Measurements from ENCODE around the gene ZNF273. TPM values are rescaled to one million over a fixed set of nuclear protein-coding genes. Genes with fewer than 3 reads are reported as not detected.
"Not testable (repeated sequence)": the region's sequence is repeated elsewhere in the genome, so short reads cannot be mapped to it uniquely, and the experiment has no call there.

Gene ZNF273
- total and polyA plus RNA-seq, 5 donors from 2014 or later, result 3.9 to 6.6 (median 6.0) TPM

DNA sequence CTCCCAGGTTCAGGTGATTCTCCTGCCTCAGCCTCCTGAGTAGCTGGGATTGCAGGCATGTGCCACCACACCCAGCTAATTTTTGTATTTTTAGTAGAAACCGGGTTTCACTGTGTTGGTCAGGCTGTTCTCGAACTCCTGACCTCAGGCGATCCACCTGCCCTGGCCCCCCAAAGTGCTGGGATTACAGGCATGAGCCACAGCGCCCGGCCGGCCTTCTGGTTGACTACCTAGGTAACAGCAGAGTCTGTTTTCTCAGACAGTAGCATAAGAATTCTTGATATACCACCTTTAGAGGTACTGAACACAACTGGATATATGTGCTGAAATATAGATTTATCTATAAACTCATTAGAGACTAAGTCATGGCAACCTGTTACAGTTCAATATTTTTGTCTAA lies 36.9 kb downstream of the ZNF273 start:
- H3K4me1 ChIP-seq (ENCODE audit: control insufficient read depth, insufficient read depth, low read length, poor library complexity, severe bottlenecking); ATAC-seq (ENCODE audit: low read depth in 2 of 2); H3K27me3 Mint-ChIP-seq; H3K36me3 ChIP-seq (ENCODE audit: control insufficient read depth, insufficient read depth, low read length); H3K36me3 Mint-ChIP-seq; H3K4me1 Mint-ChIP-seq; H3K27me3 ChIP-seq (ENCODE audit: control insufficient read depth, insufficient read depth, low read length); DNase-seq; H3K27ac Mint-ChIP-seq; H3K4me3 Mint-ChIP-seq; H3K4me3 ChIP-seq (ENCODE audit: low read depth, low read length); H3K27ac ChIP-seq (ENCODE audit: insufficient read depth, low read length, poor library complexity, severe bottlenecking): not testable (repeated sequence)
- peaks cover 0 to 14% (median 9%) of the 10 kb centered on the region in 7 donors for H3K9me3 Mint-ChIP-seq
- H3K9me3 ChIP-seq (ENCODE audit: control insufficient read depth in 2 of 2, low read length in 2 of 2), result peaks cover 20 to 31% of the 10 kb centered on the region in 2 experiments

DNA sequence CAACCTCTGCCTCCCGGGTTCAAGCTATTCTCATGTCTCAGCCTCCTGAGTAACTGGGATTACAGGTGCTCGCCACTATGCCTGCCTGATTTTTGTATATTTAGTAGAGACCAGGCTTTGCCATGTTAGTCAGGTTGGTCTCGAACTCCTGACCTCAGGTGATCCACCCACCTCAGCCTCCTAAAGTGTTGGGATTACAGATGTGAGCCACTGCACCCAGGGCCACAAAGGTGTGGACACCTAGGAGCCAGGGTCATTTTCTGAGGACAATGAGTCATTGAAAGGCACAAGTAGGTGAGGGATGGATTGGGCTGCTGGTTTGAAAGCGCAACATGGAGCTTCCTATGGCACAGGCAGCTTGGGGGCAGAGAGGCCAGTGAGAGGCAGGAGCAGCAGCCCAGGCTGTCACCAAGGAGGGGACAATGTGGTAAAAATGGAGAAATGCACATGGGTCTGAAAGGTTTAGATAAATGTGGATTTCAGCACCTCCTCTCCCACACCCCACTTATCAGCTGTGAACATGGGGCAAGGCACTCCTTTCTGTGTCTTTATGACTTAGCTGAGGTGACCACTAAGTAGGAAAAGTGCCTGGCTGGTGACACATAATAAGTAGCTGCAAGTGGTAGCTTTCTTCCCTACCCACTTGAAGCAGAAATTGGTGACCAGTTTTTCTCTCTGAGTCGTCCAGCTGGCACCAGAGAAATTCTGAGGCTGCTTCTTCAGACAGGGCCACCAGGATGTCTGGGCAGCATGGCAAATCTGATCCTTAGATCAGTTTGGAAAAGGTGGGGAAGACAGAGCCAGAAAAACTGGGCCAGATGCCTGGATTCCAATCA lies 41.8 kb downstream of the ZNF273 start:
- not testable (repeated sequence) for H3K4me1 Mint-ChIP-seq; H3K4me3 Mint-ChIP-seq; DNase-seq; H3K9me3 Mint-ChIP-seq; H3K36me3 Mint-ChIP-seq; ATAC-seq (ENCODE audit: low read depth in 2 of 2); H3K27ac Mint-ChIP-seq; H3K27ac ChIP-seq (ENCODE audit: insufficient read depth, low read length, poor library complexity, severe bottlenecking); H3K9me3 ChIP-seq (ENCODE audit: control insufficient read depth in 2 of 2, low read length in 2 of 2); H3K4me3 ChIP-seq (ENCODE audit: low read depth, low read length); H3K27me3 ChIP-seq (ENCODE audit: control insufficient read depth, insufficient read depth, low read length); H3K36me3 ChIP-seq (ENCODE audit: control insufficient read depth, insufficient read depth, low read length)
- H3K27me3 Mint-ChIP-seq, result peaks cover 22% of the 10 kb centered on the region
- peaks cover 10% of the 10 kb centered on the region for H3K4me1 ChIP-seq (ENCODE audit: control insufficient read depth, insufficient read depth, low read length, poor library complexity, severe bottlenecking)

DNA sequence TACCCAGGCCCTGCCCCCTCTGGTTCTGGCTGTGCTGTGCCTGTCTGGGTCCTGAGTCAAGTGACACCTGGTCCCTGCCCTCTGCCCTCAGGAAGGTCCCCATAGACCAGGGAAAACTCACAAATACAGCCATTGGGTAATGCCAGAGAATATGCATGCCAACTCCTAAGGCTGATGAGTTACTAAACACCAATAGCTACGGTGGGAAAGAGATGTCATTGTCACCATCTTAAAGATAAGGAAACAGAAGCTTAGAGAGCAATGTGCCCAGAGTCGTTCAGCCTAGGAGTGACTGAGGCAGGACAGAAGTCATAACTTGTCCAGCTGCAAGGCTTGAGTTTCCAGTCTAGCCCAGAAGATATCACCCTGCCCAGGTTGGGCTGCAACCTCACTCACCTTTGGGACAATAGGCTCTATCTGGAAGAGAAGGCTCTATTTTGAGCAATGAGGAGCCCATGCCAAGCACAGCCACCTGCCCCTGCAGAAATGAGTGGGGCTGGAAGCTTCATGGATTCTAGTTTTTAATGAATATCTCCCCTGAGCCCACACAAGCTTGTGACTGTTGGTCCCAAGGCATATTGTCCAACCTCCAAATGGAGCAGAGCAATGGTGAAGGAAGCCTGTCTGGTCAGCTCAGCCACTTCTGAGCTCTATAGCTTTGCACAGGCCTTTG lies 42.6 kb downstream of the ZNF273 start:
- Mint-ChIP-seq H3K27ac (no peak overlapping the region), H3K27me3 (peaks cover 22% of the 10 kb centered on the region), H3K9me3 (peaks cover 0 to 5% (median 0%) of the 10 kb centered on the region in 7 donors), H3K36me3 (no peaks in the 10 kb centered on the region), H3K4me3 (no peak overlapping the region), H3K4me1 (peaks cover 0 to 9% (median 1%) of the 10 kb centered on the region in 4 donors)
- no peak for DNase-seq
- H3K27ac ChIP-seq (ENCODE audit: insufficient read depth, low read length, poor library complexity, severe bottlenecking), result no peak overlapping the region
- ATAC-seq (ENCODE audit: low read depth in 2 of 2), result no peak
- H3K4me1 ChIP-seq (ENCODE audit: control insufficient read depth, insufficient read depth, low read length, poor library complexity, severe bottlenecking), result peaks cover 10% of the 10 kb centered on the region
- H3K36me3 ChIP-seq (ENCODE audit: control insufficient read depth, insufficient read depth, low read length), result no peaks in the 10 kb centered on the region
- H3K27me3 ChIP-seq (ENCODE audit: control insufficient read depth, insufficient read depth, low read length), result peaks cover 8% of the 10 kb centered on the region
- no peak overlapping the region for H3K4me3 ChIP-seq (ENCODE audit: low read depth, low read length)
- no peaks in the 10 kb centered on the region for H3K9me3 ChIP-seq (ENCODE audit: control insufficient read depth in 2 of 2, low read length in 2 of 2)

DNA sequence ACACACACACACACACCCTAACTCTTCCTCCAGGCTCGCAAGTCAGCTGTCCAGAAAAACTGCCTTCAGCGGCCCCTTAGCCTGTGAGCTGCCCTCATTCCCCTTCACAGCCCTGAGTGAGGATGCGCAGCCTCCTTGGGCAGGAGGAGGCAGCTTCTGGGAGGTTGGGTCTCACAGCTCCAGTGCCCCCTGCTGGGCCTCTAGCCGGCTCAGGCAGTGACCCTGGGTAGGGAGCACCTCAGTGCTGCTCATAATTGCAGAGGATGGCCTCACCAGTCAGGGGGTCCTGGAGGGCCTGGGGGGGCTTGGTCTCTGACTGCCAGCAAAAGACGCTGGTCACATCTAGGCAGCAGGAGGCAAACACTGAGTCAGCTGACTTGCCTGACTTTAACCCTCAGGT lies 43.7 kb downstream of the ZNF273 start:
- H3K27ac Mint-ChIP-seq, result no peak overlapping the region
- no peak overlapping the region for H3K4me3 ChIP-seq (ENCODE audit: low read depth, low read length)
- H3K27me3 Mint-ChIP-seq, result peaks cover 27% of the 10 kb centered on the region
- no peaks in the 10 kb centered on the region for H3K36me3 Mint-ChIP-seq
- H3K27me3 ChIP-seq (ENCODE audit: control insufficient read depth, insufficient read depth, low read length), result peaks cover 8% of the 10 kb centered on the region
- H3K4me1 ChIP-seq (ENCODE audit: control insufficient read depth, insufficient read depth, low read length, poor library complexity, severe bottlenecking), result peaks cover 10% of the 10 kb centered on the region
- peaks cover 0 to 9% (median 3%) of the 10 kb centered on the region in 4 donors for H3K4me1 Mint-ChIP-seq
- H3K9me3 Mint-ChIP-seq, result peaks cover 0 to 5% (median 0%) of the 10 kb centered on the region in 7 donors
- no peak overlapping the region for H3K4me3 Mint-ChIP-seq
- H3K36me3 ChIP-seq (ENCODE audit: control insufficient read depth, insufficient read depth, low read length), result no peaks in the 10 kb centered on the region
- ATAC-seq (ENCODE audit: low read depth in 2 of 2), result peak in 1 of 2 donors; percentile 31
- no peaks in the 10 kb centered on the region for H3K9me3 ChIP-seq (ENCODE audit: control insufficient read depth in 2 of 2, low read length in 2 of 2)
- H3K27ac ChIP-seq (ENCODE audit: insufficient read depth, low read length, poor library complexity, severe bottlenecking), result no peak overlapping the region
- DNase-seq, result peak in 1 of 3 donors; percentile 6

DNA sequence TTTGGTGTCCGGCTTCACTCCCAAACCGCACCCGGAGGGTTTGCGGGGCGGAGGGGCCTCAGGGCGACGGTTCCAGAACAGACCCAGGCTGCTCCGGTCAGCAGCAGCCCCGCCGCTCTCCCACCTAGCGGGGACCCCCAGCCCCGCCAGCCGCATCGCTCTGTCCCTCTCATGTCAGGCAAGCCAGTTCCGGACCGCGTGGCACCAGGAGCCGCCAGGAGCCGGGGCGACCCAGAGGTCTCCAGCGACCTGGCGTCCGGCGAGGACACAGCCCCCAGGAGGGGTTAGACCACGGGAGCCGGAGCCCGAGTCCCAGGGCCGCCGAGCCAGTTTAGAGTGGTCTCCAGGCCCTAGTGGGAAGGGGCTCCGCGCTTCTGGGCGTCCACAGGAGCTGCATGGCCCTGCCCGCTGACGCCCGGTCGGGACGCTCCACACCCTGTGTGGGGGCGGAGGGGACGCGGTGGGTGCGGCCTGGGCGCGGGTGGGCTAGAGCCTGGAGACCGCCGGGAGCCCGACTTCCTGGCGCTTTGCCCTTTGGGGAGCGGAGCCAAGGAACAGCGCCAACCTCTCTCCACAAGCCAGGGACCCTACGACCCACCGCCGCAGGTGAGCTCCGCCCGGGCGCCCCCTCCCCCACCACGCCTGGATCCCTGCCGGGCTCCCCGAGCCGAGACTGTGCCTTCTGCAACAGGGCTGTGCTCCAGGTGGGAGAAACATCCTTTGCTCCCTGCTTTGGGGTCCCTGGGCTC lies 44.4 kb downstream of the ZNF273 start:
- Histone ChIP-seq H3K36me3 (ENCODE audit: control insufficient read depth, insufficient read depth, low read length) (no peaks in the 10 kb centered on the region), H3K27me3 (ENCODE audit: control insufficient read depth, insufficient read depth, low read length) (peaks cover 8% of the 10 kb centered on the region), H3K27ac (ENCODE audit: insufficient read depth, low read length, poor library complexity, severe bottlenecking) (no peak overlapping the region), H3K4me1 (ENCODE audit: control insufficient read depth, insufficient read depth, low read length, poor library complexity, severe bottlenecking) (peaks cover 10% of the 10 kb centered on the region), H3K4me3 (ENCODE audit: low read depth, low read length) (no peak overlapping the region), H3K9me3 (ENCODE audit: control insufficient read depth in 2 of 2, low read length in 2 of 2) (no peaks in the 10 kb centered on the region)
- Mint-ChIP-seq H3K36me3 (no peaks in the 10 kb centered on the region), H3K4me1 (peaks cover 0 to 9% (median 3%) of the 10 kb centered on the region in 4 donors), H3K27ac (no peak overlapping the region), H3K9me3 (peaks cover 0 to 2% (median 0%) of the 10 kb centered on the region in 7 donors), H3K27me3 (peaks cover 27% of the 10 kb centered on the region), H3K4me3 (peak overlapping the region in 1 of 4 donors; percentile 42)
- DNase-seq (no peak), ATAC-seq (ENCODE audit: low read depth in 2 of 2) (no peak)

DNA sequence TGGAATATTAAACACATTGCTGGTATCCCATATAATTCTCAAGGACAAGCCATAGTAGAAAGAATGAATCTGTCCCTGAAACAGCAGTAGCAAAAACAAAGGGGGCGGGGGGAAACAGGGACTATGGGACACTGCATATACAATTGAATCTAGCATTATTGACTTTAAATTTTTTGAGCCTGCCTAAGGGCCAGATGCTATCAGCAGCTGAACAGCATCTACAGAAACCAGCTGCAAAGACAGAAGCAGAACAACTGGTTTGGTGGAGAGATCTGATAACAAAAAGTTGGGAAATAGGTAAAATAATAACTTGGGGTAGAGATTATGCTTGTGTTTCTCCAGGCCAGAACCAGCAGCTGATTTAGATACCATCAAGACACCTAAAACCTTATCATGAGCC lies 45.7 kb downstream of the ZNF273 start:
- H3K4me1 Mint-ChIP-seq; H3K4me3 Mint-ChIP-seq; H3K27me3 ChIP-seq (ENCODE audit: control insufficient read depth, insufficient read depth, low read length); ATAC-seq (ENCODE audit: low read depth in 2 of 2); H3K36me3 Mint-ChIP-seq; H3K9me3 ChIP-seq (ENCODE audit: control insufficient read depth in 2 of 2, low read length in 2 of 2); H3K36me3 ChIP-seq (ENCODE audit: control insufficient read depth, insufficient read depth, low read length); H3K4me3 ChIP-seq (ENCODE audit: low read depth, low read length); H3K9me3 Mint-ChIP-seq; H3K27ac Mint-ChIP-seq; DNase-seq; H3K27ac ChIP-seq (ENCODE audit: insufficient read depth, low read length, poor library complexity, severe bottlenecking): not testable (repeated sequence)
- H3K4me1 ChIP-seq (ENCODE audit: control insufficient read depth, insufficient read depth, low read length, poor library complexity, severe bottlenecking), result peaks cover 10% of the 10 kb centered on the region
- peaks cover 27% of the 10 kb centered on the region for H3K27me3 Mint-ChIP-seq

DNA sequence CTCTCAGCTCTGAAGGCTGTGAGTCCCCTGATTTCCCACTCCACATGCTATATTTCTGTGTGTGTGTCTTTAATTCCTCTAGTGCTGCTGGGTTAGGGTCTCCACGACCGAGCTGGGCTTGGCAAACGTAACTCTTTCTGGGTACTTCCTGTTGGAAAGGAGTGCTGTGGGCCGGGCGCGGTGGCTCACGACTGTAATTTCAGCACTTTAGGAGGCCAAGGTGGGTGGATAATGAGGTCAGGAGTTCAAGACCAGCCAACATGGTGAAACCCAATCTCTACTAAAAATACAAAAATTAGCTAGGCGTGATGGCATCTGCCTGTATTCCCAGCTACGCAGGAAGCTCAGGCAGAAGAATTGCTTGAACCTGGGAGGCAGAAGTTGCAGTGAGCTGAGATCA lies 47.6 kb downstream of the ZNF273 start:
- H3K4me1 Mint-ChIP-seq; H3K27ac ChIP-seq (ENCODE audit: insufficient read depth, low read length, poor library complexity, severe bottlenecking); H3K4me3 ChIP-seq (ENCODE audit: low read depth, low read length); H3K4me3 Mint-ChIP-seq; H3K36me3 Mint-ChIP-seq; H3K9me3 ChIP-seq (ENCODE audit: control insufficient read depth in 2 of 2, low read length in 2 of 2); H3K9me3 Mint-ChIP-seq; H3K36me3 ChIP-seq (ENCODE audit: control insufficient read depth, insufficient read depth, low read length); ATAC-seq (ENCODE audit: low read depth in 2 of 2); DNase-seq; H3K27me3 ChIP-seq (ENCODE audit: control insufficient read depth, insufficient read depth, low read length); H3K27ac Mint-ChIP-seq: not testable (repeated sequence)
- H3K4me1 ChIP-seq (ENCODE audit: control insufficient read depth, insufficient read depth, low read length, poor library complexity, severe bottlenecking), result peaks cover 10% of the 10 kb centered on the region
- H3K27me3 Mint-ChIP-seq, result peaks cover 25% of the 10 kb centered on the region
